HG03095 (cell line): ENCODE data around the gene ARHGEF38.

ENCODE experiments used
- ATAC-seq: cut with Tn5 transposase; IDR thresholded peaks from one replicate; pipeline ENCODE4 v1.9.1; 2021; ENCODE audit warnings: moderate library complexity; ENCODE audit not compliant: unreplicated experiment

The ARHGEF38 gene

DNA sequence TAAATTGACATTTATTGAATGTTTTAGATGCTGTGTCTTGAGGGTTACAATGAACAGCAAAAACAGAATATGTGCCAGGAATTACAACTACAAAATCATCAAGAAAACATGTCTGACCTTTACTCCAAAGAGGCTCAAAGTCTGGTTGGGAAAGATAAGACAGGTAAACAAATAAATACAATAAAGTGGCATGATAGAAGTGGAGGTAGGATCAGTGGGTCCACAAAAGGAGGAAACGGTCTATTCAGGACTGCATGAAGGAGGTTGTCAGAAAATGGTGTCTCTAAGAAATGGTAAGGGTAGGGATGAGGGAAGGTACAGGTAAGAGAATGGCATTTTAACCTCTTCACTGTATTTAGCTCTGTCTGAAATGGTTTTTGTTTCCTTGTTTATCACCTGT lies 3.8 kb downstream of the ARHGEF38 start:
- ATAC-seq = no peak

DNA sequence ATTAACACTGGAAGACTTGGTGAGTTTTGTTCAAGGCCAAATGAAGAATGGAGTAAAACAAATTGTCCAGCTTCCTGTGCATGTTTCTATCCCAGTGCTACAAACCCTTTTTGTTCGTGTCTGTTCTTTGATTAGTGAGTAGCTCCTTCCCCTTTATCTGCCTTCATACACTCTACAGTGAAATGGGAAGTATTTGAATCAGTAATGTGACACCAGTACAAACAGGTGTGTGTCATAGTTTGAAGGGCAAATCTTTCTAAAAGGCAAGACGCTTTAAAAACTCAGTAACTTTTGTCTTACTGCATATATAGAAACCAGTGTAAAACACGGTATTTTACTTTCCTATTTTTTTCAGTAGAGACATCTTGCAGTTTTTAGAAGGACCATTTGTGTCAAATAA lies 5.9 kb downstream of the ARHGEF38 start:
- ATAC-seq = no peak

DNA sequence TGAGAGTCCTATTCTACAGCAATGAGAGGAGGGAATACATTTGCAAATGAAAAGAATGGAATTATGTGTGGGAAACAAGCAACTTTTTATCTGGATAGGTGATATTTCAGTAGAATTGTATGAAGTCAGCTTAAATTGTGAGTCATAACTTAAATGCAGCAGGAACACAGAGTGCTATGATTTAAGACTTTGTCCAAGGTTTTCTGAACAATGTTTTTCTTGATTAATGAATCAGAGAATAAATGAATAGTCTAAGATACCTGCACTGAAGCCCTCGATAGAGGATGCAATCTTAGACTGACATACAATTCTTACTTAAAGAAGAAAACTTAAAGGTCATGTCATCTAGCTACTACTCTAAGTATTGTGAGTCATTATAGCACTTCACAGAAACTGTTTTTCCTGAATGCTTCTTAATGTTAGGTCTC lies 8.0 kb downstream of the ARHGEF38 start:
- ATAC-seq = no peak

DNA sequence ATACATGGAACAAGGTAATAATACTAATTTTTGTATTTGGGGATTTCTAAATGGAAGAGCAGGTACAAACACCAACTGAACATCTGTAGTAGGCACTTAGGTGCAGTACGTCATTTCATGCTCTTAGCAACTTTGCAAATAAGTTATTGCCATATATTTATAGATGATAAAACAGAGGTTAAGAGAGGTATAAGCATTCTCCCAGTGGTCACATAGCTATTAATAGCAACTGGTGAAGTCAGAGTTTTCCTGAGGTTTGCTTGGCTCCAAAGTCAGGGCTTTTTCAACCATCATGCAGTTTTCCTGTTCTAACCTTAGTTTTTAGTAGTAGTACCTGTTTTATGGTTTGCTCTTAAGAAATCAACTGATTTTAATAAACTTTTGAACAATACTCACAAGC lies 10.9 kb downstream of the ARHGEF38 start:
- no peak for ATAC-seq

DNA sequence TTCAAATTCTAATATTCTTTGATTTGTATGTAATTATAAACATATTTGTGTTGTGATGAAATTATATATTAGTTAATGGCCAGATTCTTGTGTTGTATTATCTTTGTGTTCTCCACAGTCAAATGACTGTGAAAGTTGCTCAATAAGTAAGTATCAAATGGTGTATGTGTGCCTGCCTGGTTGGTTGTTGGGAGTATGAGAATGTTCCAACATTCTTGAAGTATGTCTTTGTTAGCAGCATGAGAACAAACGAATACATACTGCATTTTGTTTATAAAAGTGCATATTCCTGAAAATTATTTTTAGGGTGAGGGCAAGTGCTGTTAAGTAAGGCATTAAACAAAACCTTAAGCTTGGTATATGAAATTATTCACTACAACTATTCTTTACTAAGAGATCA lies 16.2 kb downstream of the ARHGEF38 start:
- ATAC-seq = no peak

DNA sequence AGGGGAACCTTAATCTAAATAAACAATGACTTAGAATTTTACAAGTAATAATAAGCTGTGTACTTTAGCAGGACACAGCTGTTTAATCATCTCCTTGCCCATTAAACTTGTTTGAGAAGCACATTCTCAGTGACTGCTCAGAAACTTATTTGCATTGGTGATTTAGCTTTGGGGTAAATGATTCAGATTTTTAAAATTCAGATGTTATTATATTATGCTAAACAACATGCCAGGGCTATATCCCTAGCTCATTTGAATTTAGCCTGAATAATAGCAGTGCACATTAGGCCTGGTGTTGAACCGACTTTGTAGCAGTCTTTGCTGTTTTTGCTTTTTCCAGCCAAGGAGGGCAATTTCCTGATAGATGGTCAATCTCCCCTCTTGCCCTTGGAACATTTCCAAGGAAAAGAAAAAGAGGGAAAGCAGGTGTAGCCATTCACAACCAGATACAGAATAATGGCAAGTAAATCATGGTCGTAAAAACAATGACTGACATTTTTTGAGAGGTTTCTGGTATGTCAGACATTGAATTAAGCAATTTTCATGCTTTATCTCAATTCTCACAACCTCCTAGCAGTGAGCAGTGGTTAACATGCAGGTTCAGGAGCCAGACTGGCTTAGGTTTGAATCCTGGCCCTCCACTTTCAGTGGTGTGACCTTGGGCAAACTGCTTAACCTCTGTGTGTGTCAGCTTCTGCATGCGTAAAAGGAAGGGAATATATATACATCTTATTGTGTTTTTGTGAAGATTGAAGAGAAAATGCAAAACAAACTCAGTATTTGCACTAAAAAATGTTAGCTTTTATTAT lies 16.8 kb downstream of the ARHGEF38 start:
- ATAC-seq = no peak

DNA sequence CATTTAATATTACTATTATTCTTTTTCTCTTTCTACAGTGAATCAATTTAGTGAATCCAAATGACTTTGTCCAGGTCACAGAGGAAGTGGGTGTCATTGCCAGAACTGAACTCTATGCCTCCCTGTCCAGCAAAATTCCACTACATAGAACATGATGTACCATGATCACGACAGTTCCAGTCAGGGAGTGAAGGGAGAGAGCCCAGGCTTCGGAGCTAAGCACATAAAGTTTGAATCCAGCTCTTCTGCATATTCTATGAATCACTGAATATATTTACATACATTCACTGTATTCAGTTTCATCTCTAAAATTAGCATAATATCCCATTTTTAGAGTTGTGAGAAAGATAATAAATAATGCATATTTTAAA lies 17.4 kb downstream of the ARHGEF38 start:
- ATAC-seq = no peak

DNA sequence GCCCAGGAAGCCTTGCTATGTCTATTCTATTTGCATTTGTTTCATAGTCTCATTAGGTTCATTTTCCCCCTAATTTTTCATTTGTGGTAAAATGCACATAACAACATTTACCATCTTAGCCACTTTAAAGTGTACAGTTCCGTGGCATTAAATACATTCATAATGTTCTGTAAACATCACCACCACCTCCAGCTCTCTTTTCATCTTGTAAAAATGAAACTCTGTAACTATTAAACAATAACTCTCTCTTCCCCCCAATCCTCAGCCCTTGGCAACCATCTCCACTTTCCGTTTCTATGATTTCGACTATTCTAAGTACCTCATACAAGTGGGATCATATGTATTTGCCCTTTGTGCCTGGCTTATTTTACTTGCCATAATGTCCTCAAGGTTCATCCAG lies 19.9 kb downstream of the ARHGEF38 start:
- no peak for ATAC-seq

DNA sequence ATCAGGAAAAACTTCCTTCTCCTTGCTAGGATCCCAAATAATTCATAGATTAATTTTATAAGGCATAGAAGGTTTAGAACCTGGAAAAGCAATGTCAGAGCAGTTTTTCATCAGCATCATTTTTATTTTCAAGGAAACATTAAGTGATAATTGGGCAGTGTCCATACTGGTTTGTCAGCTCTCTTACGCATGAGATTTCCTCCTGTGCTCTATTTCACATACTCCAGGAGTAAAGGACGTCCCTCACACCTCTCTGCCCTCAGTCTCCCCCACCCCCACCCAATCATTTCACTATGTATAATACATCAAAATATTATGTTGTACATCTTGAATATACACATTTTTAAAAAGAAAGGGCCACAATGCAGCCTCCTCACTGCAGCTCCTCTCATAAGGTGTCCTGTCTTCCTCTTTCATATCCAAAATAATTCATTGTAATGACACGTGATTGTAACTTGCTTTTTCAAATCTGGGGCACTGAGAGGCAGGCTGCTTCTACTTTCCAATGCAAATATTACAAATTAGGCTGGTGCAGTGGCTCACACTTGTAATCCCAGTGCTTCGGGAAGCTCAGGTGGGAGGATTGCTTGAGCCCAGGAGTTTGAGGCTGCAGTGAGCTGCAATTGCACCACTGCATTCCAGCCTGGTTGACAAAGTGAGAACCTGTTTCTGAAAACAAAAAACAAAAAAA lies 34.4 kb downstream of the ARHGEF38 start:
- ATAC-seq = no peak

DNA sequence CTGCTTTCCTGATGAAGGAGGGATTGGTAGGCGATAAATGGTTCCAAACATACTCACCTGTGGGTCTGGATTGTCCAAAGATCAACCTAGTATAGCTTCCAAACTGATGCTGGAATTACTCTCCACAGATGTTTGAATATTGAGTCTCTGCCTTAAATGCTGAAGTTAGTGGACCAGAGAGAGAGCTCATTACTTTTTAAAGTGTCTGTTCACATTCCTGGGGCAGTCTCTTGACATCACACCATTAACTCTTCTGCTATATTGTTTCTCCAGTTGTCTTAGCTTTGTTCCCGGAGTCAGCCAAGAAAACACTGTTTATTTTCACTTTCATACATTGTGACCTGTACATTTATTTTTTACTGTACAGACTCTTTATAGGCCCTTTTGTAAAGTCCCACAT lies 35.4 kb downstream of the ARHGEF38 start:
- no peak for ATAC-seq

DNA sequence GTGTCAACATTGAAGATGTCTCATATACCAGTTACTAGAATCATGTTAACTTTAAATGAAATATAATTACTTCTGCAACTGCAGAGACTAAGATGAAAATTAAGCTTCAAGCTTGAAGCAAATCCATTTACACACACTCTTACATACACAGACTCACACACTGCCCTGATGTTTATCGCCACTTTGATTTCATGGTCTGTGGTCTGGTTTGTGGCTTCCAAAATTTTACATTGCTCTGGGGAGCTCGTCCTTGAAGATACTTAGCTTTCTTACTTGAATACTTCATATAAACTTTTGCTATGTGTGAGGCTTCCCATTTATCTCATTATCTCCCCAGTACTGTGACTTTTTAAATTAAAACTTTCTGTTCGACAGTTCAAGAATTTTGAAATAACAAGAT lies 35.8 kb downstream of the ARHGEF38 start:
- no peak for ATAC-seq

DNA sequence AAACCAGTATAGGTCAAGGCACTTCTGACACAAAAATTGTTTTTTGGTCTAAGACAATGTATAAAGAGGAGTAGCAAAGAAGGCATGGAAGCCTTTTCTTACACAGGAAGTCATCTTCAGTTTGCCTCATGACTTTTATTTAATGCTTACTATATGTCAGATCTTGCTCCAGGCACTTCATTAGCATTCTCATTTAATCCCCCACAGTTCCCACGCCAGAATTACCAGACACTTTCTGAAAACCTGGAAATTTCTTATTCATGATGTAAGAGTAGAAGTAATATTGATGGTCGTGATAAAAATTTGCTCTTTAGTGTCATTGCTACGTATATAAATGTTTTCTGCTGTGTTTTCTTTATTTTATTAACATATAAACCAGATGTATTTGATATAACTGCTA lies 39.2 kb downstream of the ARHGEF38 start:
- ATAC-seq = no peak

DNA sequence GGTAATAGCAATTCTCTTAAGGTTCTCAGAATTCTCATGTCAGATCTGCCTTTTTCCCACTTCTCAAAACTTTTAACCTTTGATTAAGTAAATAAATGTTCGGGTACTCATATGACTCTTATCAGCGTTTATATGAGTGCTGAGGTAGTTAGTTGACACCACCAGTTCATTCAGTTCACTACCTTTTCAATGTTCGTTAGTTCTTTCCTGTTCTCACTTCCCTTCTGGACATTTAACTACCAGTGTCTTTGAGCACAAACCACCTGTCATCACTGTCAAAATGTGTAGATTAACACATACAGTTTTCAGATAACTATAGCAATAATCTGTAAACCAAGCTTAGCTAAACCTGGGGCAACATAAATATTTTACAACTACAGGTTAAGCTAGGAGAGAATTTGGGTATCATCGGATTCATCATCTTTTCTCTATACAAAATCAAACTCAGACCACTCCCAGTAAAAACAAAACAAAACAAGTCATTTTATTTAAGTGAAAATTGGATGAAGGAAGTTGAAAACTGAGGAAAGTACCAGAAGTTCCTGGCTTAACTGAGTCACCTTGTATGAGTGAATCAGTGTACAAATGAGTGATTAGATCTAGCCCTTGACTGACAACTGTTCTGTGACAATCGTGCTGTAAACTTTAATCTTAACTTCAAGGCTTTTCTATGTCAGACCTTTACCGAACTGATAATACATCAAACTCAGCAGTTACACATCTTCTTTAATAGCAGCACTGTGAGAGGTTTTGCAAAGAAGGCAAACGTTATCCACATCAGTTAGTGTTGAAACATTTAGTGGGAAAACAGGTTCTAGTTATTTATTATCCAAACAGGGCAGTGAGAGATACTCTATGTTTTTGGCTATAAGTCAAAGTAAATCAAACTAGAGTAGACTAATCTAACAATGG lies 41.9 kb downstream of the ARHGEF38 start:
- peak; percentile 85 for ATAC-seq

DNA sequence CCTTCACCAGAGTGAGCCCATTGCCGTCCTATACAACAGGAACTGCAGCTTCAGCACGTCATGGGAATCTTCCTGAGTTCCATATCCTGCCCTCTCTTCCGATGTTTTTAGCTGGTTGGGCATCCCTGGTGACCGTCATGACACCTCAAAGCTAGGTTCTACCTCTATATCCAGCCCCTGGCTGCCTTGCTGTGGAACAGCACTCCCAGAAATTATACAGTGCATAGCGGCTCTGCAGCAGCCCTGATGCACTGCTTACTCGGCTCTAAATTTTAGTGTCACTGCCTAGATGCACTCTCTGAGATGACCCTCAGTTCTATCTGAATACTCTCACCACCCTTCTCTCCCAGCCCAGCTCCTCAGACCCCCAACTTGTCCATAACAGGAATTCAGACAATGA lies 44.3 kb downstream of the ARHGEF38 start:
- ATAC-seq = no peak

DNA sequence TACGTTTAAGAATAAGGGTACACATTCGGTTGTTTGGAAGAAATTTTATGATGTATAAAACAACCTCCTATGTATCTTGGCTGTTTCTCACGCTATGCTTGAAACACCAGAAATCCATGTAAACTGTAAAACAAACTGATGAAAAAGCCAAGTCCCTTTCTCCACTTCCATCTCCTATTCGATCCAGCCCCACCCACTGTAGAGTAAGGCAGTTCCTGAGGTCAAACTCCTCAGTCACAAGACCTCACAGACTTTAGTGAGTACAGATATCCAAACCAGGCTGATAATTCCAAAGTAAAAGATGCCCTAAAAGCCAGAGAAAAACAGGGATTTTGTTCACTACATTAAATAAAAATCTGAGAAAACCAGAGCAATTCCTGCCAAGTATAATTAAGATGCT lies 45.6 kb downstream of the ARHGEF38 start:
- no peak for ATAC-seq

DNA sequence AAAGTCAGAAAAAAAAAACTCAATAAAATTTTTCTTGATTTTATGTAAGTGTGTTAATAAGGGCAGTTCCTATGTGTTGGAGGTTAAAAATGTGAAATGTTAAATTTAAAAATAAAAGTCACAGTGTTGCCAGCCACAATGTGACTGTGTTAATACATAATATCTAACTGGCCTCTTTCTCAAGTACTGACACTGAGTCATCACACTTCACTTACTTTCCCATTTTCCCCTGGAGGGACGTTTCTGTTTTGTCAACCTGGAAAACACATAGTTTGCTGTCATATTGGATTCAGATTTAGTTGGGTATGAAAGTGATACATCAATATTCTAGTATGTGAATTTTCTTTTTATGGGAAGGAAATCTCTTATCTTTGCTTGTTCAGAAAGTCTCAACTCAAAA lies 46.4 kb downstream of the ARHGEF38 start:
- no peak for ATAC-seq

DNA sequence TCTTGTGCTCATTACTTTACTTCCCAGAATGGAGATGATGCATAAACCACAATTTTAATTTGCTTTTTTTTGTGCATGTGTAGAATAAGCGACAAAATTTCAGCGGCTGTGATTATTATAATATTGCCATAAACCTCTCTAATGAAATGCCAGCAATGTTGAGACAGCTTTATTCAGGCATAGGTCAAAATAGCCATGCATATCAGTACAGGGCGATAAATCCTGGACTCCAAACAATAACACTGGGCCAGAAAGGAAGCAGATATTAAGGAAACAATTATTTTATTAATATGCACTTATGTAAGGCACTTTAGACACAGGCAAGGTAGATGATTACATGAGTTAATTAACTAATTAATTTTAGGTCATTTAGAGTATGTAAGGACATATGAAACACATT lies 47.1 kb downstream of the ARHGEF38 start:
- ATAC-seq = no peak

DNA sequence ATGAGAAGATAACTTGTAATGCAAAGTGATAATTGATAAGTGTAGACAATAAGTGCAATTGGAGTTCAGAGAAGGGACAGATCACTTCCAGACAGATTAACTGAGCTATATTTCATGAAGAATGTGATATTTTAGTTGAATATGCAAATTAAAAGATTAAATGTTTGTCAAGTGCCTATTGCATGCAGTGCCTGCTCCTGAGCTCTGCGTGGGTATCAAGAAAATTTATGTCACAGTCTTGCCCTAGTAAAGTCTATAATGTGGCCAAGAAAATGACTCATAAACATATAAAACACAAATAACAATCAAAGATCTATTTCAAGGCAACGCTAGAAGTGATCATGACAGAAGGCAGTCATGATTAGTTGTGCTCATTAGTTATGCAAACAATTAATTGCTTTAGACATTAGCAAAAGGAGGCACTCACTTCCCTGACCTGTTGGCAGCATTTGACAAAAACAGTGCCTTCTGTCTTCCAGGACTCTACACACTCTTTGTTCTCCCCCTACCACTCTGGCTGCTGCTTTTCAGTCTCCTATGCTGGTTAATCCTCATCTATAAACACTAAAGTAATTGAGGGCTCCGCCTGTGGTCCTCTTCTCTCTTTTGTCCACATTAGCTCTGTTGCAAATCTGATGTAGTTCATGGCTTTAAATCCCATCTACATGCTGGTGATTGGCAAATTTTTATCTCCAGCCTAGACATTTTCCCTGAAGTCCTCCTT lies 47.7 kb downstream of the ARHGEF38 start:
- no peak for ATAC-seq

DNA sequence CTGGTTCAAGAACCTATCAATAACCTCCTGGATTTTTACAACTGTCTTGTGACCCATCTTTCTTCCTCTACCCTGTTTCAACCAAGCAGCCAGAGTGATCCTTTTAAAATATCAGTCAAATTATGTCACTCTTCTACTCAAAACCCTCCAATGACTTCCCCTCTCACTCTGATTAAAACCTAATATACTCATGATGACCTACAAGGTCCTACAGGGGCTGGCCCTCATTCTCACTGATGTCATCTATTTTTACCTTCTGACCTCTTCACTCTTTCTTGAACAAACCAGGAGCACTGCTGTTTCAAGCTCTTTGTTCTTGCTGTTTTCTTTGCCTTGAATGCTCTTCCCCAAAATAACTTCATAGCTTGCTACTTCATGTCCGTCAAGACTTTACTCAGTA lies 48.5 kb downstream of the ARHGEF38 start:
- ATAC-seq = no peak

DNA sequence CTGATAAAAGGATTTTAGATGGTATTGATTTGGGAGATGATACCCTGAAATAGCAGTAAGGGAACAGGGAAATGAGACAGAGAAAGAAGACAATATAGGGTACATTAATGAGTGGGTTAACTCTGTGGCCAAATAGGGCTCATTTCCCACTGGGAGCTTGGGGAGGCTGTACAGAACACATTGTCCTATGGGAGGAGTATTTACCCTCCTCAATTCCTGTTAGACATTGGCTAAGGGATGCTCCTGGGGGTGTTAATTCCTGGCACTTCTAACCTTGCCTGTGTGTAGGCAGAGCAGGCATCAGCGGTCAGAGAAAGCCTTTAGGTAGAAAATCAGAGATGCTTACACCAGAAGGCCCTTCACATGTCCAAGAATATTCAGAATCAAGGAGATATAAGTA lies 49.0 kb downstream of the ARHGEF38 start:
- no peak for ATAC-seq

DNA sequence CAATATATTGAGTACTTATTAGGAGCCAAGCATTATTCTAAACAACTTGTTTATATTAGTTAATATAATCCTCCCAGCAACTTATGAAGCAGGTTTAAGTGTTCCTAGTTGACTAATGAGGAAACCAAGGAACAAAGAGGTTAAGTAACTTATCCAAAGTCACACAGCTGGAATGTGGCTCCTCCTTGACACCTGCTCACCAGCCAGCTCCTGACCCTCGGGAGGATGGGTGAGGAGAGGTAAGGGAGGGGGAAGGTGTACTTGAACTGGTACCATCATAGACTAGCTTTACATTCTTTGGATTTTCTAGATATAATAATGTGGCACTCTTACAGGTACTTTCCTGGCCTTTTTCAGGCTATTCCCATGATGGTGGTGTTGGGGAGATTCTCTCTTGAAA lies 50.7 kb downstream of the ARHGEF38 start:
- no peak for ATAC-seq
